Activated CD8-positive, alpha-beta memory T cell treated with anti-CD3 and anti-CD28 coated beads, Interleukin-2, amount 10 ng/mL, durations not matched to agents 7 days and 5 days (primary cell): ENCODE data around the gene PNRC1. TPM values are rescaled to one million over a fixed set of nuclear protein-coding genes. Genes with fewer than 3 reads are reported as not detected.
"Not testable (repeated sequence)": the region's sequence is repeated elsewhere in the genome, so short reads cannot be mapped to it uniquely, and the experiment has no call there.

Experiments
- ATAC-seq: fragments of 150-1000 bp; cut with Tn5 transposase; one replicate; pipeline ENCODE4 v1.10.0; 2021; ENCODE audit warnings: moderate library complexity
- CTCF ChIA-PET: fragments of 350-600 bp; sonication (Branson Sonifier 250); formaldehyde crosslinking; loops from one replicate; lab custom pipeline; 2021; ENCODE audit warnings: antibody characterized with exemption; lab: Charles Lee
- DNase-seq: peaks from one replicate; pipeline ENCODE4 v3.0.0-alpha.2; 2020
- H3K27ac Mint-ChIP-seq: one replicate; pipeline ENCODE4 v1.8.0; 2021; ENCODE audit warnings: mild to moderate bottlenecking, mixed read lengths
- H3K27me3 Mint-ChIP-seq: one replicate; pipeline ENCODE4 v1.8.0; 2021; ENCODE audit warnings: mixed read lengths
- H3K36me3 Mint-ChIP-seq: one replicate; pipeline ENCODE4 v1.8.0; 2021; ENCODE audit warnings: mild to moderate bottlenecking, mixed read lengths
- H3K4me1 Mint-ChIP-seq: one replicate; pipeline ENCODE4 v1.8.0; 2021; ENCODE audit warnings: mixed read lengths
- H3K4me3 Mint-ChIP-seq: one replicate; pipeline ENCODE4 v1.8.0; 2021; ENCODE audit warnings: mild to moderate bottlenecking, moderate library complexity, mixed read lengths
- H3K9me3 Mint-ChIP-seq: one replicate; pipeline ENCODE4 v1.8.0; 2022; ENCODE audit warnings: low read depth, mixed read lengths
- total RNA-seq, 2 experiments: library from RNA; stranded (reverse); gene quantifications; one replicate each; pipeline ENCODE4 v1.2.3, GENCODE V29; 2021

Gene PNRC1
- 10 to 100 TPM; 66.9 to 71.8 TPM for total RNA-seq

DNA sequence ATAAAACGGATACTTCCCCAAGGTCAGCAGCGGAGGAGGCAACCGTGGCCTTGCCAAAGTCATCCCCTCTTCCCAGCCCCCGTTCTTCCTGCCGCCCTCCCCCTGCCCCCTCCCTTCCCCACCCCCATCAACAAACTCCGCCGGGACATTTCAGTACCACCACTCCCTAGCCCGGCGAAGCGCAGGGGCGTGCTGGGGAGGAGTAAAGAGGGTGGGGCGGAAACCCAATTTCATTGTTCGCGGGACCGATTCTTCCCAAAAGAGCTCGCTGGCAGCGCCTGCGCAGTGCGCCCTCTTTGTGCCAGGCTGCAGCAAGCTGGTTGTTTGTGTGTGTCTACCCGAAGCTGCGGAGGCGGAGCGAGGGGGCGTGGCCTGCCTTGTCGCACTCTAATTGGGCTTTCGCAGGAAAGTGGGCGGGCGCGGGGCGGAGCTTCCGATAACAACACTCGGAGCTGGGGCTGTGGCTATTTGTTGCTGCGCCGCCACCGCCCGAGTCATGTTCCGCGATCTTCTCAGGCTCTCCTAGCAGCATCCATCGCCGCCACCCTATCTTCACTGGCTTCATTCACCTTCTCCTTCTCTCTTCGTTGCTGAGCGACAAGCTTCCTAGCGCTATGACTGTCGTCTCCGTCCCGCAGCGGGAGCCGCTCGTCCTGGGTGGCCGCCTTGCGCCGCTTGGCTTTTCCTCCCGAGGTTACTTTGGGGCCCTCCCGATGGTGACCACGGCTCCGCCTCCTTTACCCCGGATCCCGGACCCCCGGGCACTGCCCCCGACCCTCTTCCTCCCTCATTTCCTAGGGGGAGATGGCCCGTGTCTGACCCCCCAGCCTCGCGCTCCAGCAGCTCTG lies at the start of gene PNRC1:
Gene PNRC1 (plus strand): TSS at position 471 of the 848 bp plus-strand sequence. CDS start 144 bp downstream, at position 615.
- H3K9me3 Mint-ChIP-seq = no peaks in the 10 kb centered on the region
- H3K4me3 Mint-ChIP-seq = peak within 1 kb of the TSS; percentile 97
- H3K4me1 Mint-ChIP-seq = peaks cover 26% of the 10 kb centered on the region
- peaks cover 34% of the 10 kb centered on the region for H3K36me3 Mint-ChIP-seq
- DNase-seq = peak; percentile 100
- no peaks in the 10 kb centered on the region for H3K27me3 Mint-ChIP-seq
- ATAC-seq = peak; percentile 74
- CTCF ChIA-PET = interaction anchor here (0.9 to 3.0 kb wide), 7 partner anchors 9 to 292 kb away, joined by 3 to 10 read pairs (median 5); partner anchors contain the start of gene PM20D2
- H3K27ac Mint-ChIP-seq = peak within 1 kb of the TSS; percentile 99

DNA sequence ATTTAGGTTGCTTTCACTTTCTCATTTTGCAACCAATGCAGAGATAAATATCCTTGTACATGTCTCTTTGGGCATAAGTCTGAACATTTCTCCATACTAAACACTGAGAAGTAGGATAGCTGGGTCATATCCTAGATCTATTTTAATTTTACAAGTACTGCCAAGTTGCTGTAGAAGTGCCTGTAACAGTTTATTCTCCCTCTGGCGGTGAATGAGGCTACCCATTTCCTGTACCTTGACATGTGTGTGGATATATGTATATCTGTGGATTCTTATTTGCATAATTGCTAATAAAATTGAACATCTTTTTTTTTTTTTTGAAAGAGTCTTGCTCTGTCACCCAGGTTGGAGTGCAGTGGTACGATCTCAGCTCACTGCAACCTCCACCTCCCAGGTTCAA lies 48.0 kb upstream of the PNRC1 start:
- Mint-ChIP-seq H3K27me3 (peaks cover 2% of the 10 kb centered on the region), H3K4me1 (peaks cover 2% of the 10 kb centered on the region), H3K27ac (no peak overlapping the region), H3K36me3 (no peaks in the 10 kb centered on the region), H3K9me3 (peaks cover under 1% of the 10 kb centered on the region), H3K4me3 (no peak overlapping the region)
- ATAC-seq = no peak
- DNase-seq = no peak
- CTCF ChIA-PET = no interaction called here

DNA sequence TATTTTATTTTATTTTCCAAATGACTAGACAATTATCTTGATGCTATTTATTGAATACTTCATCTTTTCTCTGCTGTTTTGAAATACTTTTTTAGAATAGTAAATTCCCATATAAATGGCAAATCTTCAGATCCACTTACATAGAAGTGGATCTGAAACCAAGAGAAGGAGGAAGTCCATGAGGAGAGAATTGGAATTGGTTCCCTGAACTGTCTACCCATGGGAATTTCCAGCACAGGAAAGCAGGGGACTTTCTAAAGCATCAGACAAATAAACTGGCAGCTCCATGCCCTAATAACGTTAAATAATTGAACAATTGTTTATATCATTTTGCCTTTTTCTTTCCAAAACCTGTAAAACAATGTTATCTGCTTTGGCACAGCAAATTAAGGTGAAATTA lies 47.1 kb upstream of the PNRC1 start:
- CTCF ChIA-PET = interaction anchor here (1.0 kb wide), 1 partner anchor 10 kb away, joined by 3 read pairs; no protein-coding TSS in a partner anchor

DNA sequence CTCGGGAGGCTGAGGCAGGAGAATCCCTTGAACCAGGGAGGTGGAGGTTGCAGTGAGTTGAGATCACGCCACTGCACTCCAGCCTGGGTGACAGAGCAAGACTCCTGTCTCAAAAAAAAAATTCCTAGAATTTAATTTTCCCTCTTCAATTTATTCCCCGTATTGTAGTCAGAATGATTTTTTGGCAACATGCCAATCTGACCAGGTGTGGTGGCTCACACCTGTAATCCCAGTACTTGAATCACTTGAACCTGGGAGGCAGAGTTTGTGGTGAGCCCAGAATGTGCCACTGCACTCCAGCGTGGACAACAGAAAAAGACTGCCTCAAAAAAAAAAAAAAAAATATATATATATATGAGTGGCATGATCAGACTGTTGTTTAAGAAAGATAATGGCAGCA lies 46.4 kb upstream of the PNRC1 start:
- not testable (repeated sequence) for H3K36me3 Mint-ChIP-seq, ATAC-seq, H3K4me3 Mint-ChIP-seq, DNase-seq, H3K27ac Mint-ChIP-seq, H3K4me1 Mint-ChIP-seq, H3K27me3 Mint-ChIP-seq
- CTCF ChIA-PET = interaction anchor here (1.0 kb wide), 1 partner anchor 10 kb away, joined by 3 read pairs; no protein-coding TSS in a partner anchor
- peaks cover 11% of the 10 kb centered on the region for H3K9me3 Mint-ChIP-seq

More for the DNA sequence above, 47.1 kb upstream of the PNRC1 start:
- no peak for ATAC-seq
- Mint-ChIP-seq H3K36me3 (peaks cover 2% of the 10 kb centered on the region), H3K27ac (no peak overlapping the region), H3K4me1 (peaks cover 2% of the 10 kb centered on the region), H3K27me3 (no peaks in the 10 kb centered on the region), H3K9me3 (peaks cover 6% of the 10 kb centered on the region), H3K4me3 (no peak overlapping the region)
- DNase-seq = no peak

DNA sequence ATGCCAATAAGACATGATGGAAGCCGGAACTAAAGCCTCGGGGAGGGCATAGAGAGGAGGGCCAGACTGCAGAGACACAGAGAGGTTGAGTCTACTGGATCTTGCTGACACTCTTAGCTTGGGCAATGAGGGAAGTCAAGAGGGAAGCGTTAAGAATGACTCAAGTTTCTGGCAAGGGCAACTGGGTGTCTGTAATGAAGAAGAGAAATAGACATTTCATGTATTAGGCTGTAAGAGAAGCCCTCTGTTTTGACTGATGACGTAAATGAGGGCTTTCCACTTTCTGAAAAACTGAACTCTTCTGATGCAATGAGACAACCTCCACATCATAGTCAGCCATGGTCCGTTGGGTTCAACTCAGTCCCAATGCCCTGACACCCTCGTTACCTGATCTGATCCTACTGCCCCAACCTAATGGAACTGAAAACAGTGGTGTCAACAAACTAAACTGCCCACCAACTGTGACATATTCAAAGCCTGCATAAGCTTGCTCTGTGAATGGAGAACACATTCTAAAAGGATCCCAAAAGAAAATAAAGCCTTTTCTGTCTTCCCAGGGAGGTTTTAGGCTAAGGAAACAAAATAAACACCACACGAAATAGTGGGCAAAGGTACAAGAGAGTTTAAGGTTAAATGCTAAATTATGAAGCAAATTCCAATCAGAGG lies 45.8 kb upstream of the PNRC1 start:
- no peak overlapping the region for H3K27ac Mint-ChIP-seq
- H3K4me1 Mint-ChIP-seq = peaks cover 2% of the 10 kb centered on the region

DNA sequence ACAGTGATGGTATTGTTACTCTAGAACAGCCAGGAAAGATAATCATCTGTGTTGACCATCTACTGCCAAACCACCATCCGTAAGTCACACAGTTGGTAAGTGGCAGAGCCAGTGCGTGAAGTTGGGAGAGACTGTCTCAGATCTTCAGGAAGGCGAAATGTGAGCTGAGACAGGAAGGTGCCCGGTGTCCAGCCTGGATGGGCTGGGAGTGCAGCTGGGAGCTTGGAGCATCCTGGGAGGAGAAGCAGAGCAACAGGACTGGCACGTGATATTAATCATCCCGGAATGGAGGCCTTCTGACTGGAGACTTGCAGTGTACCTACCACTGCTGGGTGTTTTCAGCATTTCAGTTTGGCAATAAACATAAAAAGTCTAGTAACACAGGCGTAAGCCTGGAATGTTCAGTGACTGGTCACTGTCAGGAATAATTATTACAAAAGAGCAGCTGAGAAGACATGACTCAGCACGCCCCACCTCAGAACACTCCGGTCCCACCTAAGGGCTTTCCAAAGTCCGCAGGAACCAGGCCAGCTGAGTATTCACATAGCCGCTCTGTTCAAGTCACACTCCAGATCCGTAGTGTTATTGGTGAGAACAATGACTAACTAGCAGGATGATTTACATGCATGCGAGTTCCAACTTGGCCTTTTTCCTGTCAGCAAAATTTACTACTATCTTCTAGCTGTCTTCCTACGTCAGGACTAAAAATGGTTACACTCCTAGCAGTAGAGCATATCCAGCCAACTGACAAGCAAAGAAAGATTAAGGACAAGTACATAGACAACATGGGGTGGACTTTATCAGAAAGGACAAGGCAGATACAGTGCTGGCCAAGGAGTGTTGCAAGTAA lies 45.1 kb upstream of the PNRC1 start:
- peaks cover 6% of the 10 kb centered on the region for H3K36me3 Mint-ChIP-seq
- H3K4me3 Mint-ChIP-seq = no peak overlapping the region
- ATAC-seq (no peak), DNase-seq (no peak)
- H3K4me1 Mint-ChIP-seq = peaks cover 2% of the 10 kb centered on the region
- H3K27me3 Mint-ChIP-seq = no peaks in the 10 kb centered on the region
- CTCF ChIA-PET = no interaction called here
- H3K27ac Mint-ChIP-seq = no peak overlapping the region
- H3K9me3 Mint-ChIP-seq = peaks cover 13% of the 10 kb centered on the region

More for the DNA sequence above, 45.8 kb upstream of the PNRC1 start:
- CTCF ChIA-PET = no interaction called here
- H3K4me3 Mint-ChIP-seq = no peak overlapping the region
- H3K9me3 Mint-ChIP-seq = peaks cover 12% of the 10 kb centered on the region
- no peaks in the 10 kb centered on the region for H3K27me3 Mint-ChIP-seq
- peaks cover 6% of the 10 kb centered on the region for H3K36me3 Mint-ChIP-seq
- DNase-seq (no peak), ATAC-seq (no peak)

DNA sequence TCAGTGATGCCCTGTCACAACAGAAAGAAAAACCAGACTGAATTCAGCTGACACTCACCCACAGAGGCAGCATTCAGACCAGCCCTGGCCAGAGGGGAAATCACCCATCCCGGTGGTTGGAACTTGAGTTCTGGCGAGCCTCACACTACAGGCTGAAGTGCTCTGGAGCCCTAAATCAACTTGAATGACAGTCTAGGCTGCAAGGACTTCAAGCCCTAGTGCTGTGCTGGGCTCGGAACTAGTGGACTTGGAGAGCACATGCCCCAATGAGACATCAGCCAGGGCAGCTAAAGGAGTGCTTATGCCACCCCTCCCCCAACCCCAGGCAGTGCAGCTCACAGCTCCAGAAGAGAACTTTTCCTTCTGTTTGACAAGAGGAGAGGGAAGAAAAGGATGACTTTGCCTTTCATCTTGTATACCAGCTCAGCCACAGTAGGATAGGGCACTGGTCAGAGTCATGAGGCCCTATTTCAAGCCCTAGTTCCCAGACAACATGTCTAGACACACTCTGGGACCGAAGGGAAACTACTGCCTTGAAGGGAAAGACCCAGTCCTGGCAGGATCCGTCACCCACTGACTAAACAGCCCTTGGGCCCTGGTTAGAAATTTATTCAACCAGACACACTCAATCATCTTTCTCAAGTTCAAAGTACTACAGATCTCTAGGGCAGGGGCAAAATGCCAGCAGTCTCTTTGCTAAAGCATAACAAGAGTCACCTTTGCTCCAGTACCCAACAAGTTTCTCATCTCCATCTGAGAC lies 43.2 kb upstream of the PNRC1 start:
- no peak overlapping the region for H3K27ac Mint-ChIP-seq
- CTCF ChIA-PET = no interaction called here
- no peaks in the 10 kb centered on the region for H3K27me3 Mint-ChIP-seq
- peaks cover 13% of the 10 kb centered on the region for H3K9me3 Mint-ChIP-seq
- peaks cover 6% of the 10 kb centered on the region for H3K36me3 Mint-ChIP-seq
- no peak overlapping the region for H3K4me3 Mint-ChIP-seq
- H3K4me1 Mint-ChIP-seq = peaks cover 2% of the 10 kb centered on the region
- ATAC-seq = no peak
- no peak for DNase-seq

DNA sequence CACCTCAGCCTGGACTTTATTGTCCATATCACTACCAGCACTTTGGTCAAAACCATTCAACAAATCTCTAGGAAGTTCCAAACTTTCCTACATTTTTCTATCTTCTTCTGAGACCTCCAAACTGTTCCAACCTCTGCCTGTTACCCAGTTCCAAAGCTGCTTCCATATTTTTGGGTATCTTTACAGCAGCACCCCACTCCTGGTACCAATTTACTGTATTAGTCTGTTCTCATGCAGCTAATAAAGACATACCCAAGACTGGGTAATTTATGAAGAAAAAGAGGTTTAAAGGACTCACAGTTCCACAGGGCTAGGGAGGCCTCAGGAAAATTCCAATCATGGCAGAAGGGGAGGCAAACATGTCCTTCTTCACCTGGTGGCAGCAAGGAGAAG lies 42.7 kb upstream of the PNRC1 start:
- CTCF ChIA-PET, H3K27ac Mint-ChIP-seq, H3K4me3 Mint-ChIP-seq, ATAC-seq, DNase-seq, H3K36me3 Mint-ChIP-seq, H3K4me1 Mint-ChIP-seq, H3K27me3 Mint-ChIP-seq: not testable (repeated sequence)
- H3K9me3 Mint-ChIP-seq = peaks cover 13% of the 10 kb centered on the region

DNA sequence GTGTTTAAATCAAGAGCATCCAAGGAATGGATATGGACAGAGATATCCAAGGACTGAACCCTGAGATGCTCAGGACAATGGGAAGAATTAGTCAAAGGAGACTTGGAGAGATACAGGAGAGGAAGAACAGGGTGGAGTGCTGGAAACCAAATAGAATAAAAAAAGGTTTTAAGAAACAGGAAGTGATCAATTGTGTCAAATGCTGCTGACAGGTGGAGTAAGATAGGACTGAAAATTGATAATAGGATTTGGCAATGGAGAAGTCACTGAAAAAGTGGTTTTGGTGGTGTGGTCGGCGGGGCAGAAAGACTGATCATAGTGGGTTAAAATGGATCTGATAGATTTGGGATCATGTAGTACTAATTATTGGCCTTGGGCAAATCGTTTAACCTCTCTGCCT lies 37.9 kb upstream of the PNRC1 start:
- ATAC-seq = no peak

DNA sequence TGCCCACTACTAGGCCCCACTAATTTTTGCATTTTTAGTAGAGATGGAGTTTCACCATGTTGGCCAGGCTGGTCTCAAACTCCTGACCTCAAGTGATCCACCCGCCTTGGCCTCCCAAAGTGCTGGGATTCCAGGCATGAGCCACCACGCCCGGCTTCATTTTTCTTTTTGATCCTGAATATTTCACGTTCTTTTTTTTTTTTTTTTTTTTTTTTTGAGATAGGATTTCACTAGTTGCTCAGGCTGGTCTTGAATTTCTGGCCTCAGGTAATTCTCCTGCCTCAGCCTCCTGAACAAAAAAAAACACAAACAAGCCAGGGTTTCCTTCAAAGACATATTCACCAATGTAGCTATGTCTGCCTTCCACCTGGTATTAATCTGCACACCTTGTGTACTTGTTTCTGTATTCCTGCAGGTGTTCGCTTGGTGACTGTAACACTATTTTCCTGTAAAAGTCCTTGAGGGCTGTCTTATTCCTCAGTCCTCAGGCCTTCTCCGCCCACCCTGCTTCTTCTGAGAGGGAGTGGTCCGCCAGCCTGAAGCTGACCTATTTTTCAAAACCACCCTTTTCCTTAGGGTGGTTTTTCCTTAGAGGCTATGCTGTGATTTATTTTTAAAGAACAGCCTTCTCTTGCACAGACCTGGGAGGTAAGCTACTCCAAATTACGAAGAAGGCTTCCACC lies 36.1 kb upstream of the PNRC1 start:
- ATAC-seq (no peak), DNase-seq (no peak)
- H3K9me3 Mint-ChIP-seq = peaks cover 2% of the 10 kb centered on the region
- H3K4me1 Mint-ChIP-seq = peaks cover 4% of the 10 kb centered on the region
- no peaks in the 10 kb centered on the region for H3K27me3 Mint-ChIP-seq
- no peaks in the 10 kb centered on the region for H3K36me3 Mint-ChIP-seq
- H3K27ac Mint-ChIP-seq = no peak overlapping the region
- CTCF ChIA-PET = no interaction called here
- no peak overlapping the region for H3K4me3 Mint-ChIP-seq

More for the DNA sequence above, 37.9 kb upstream of the PNRC1 start:
- H3K27ac Mint-ChIP-seq = no peak overlapping the region
- peaks cover 12% of the 10 kb centered on the region for H3K9me3 Mint-ChIP-seq
- no peak for DNase-seq
- peaks cover 6% of the 10 kb centered on the region for H3K36me3 Mint-ChIP-seq
- peaks cover 4% of the 10 kb centered on the region for H3K4me1 Mint-ChIP-seq
- no peaks in the 10 kb centered on the region for H3K27me3 Mint-ChIP-seq
- CTCF ChIA-PET = interaction anchor here (0.7 kb wide), 1 partner anchor 325 kb away, joined by 4 read pairs; no protein-coding TSS in a partner anchor
- H3K4me3 Mint-ChIP-seq = no peak overlapping the region

DNA sequence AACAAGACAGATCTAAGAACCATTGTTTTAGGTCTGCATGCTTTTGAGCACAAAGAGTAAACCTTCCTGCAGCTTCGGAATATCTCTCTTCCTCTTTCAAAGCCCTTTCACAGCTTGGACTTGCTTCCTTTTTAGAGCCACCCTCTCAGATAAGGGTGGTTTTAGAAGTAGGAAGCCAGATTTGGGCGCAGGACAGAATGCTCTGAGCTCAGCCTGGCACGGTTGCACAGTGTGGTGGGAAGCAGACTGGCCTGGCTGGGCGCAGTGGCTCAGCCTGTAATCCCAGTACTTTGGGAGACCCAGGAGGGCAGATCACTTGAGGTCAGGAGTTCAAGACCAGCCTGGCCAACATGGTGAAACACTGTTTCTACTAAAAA lies 35.6 kb upstream of the PNRC1 start:
- CTCF ChIA-PET = no interaction called here
- Mint-ChIP-seq H3K4me3 (no peak overlapping the region), H3K4me1 (peaks cover 4% of the 10 kb centered on the region), H3K9me3 (no peaks in the 10 kb centered on the region), H3K27me3 (no peaks in the 10 kb centered on the region), H3K27ac (no peak overlapping the region), H3K36me3 (no peaks in the 10 kb centered on the region)
- DNase-seq = no peak
- no peak for ATAC-seq

DNA sequence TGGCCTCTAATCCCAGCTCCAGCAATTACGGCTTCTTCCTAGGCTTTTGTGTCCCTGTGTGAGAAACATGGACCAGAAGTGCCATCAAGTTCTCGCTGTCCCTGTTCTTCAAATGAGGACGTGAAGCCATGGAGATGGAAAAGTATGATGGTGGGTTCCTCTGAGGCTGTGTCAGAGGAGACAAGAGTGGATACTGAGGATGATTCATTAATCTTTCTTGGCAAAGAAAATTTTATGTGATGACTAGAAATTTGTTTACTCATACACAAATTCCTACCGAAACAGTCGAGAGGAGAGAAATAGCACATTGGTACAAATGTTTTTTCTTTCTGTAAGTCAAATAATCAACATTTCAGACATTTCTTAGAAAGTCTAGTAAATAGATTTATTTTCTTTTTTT lies 35.0 kb upstream of the PNRC1 start:
- Mint-ChIP-seq H3K4me3 (no peak overlapping the region), H3K27me3 (no peaks in the 10 kb centered on the region), H3K27ac (no peak overlapping the region), H3K4me1 (peaks cover 8% of the 10 kb centered on the region), H3K36me3 (no peaks in the 10 kb centered on the region), H3K9me3 (no peaks in the 10 kb centered on the region)
- ATAC-seq (no peak), DNase-seq (no peak)
- CTCF ChIA-PET = no interaction called here
